HL-60 (cell line): Measurements from ENCODE around the gene CERS6.

Source experiments
- DNase-seq, 2 experiments: peaks; one replicate each; pipeline ENCODE4 v3.0.0-alpha.2; 2010 to 2020; ENCODE audit warnings: low read depth in 1 of 2, low spot score in 1 of 2
- H3K27ac ChIP-seq: fragments of 250-450 bp; sonication (Bioruptor Pico); replicated peaks from 2 replicates; pipeline ENCODE4 v1.5.1; 2020; ENCODE audit warnings: mild to moderate bottlenecking, moderate library complexity
- H3K27me3 ChIP-seq: fragments of 250-450 bp; sonication (Bioruptor Pico); 2 replicates; pipeline ENCODE4 v1.5.1; 2021; ENCODE audit warnings: mild to moderate bottlenecking, moderate library complexity; ENCODE audit not compliant: insufficient read depth, poor library complexity, severe bottlenecking
- H3K4me3 ChIP-seq: replicated peaks from 2 replicates; pipeline ENCODE4 v1.5.1; 2011; ENCODE audit warnings: mild to moderate bottlenecking, control low read depth, low read length; ENCODE audit not compliant: insufficient read depth
- CTCF ChIP-seq: IDR thresholded peaks from one replicate; pipeline ENCODE4 v1.5.1; 2011; ENCODE audit warnings: low read length, control low read depth, inconsistent platforms; ENCODE audit not compliant: insufficient read depth
- GABPA ChIP-seq: IDR thresholded peaks from 2 replicates; pipeline ENCODE4 v1.6.1; 2012; ENCODE audit warnings: low read depth
- POLR2AphosphoS5 ChIP-seq: IDR thresholded peaks from 2 replicates; pipeline ENCODE4 v1.6.1; 2012; ENCODE audit warnings: low read depth
- REST ChIP-seq: IDR thresholded peaks from 2 replicates; pipeline ENCODE4 v1.6.1; 2012; ENCODE audit warnings: low read depth; ENCODE audit not compliant: insufficient replicate concordance
- SPI1 ChIP-seq: IDR thresholded peaks from 2 replicates; pipeline ENCODE4 v1.6.1; 2012; ENCODE audit warnings: low read depth, mild to moderate bottlenecking, borderline replicate concordance

The CERS6 gene

GRCh38 chr2:168427451-168427850 is 28.6 kb upstream of the CERS6 start:
- no peak for TF ChIP-seq GABPA
- TF ChIP-seq POLR2AphosphoS5: no peak
- TF ChIP-seq REST: no peak
- TF ChIP-seq SPI1: no peak
- Histone ChIP-seq H3K27ac (no peak overlapping the region), H3K4me3 (no peak overlapping the region), H3K27me3 (no peaks in the 10 kb centered on the region)
- DNase-seq: no peak

GRCh38 chr2:168428431-168428830 is 27.6 kb upstream of the CERS6 start:
- no peak for DNase-seq
- Histone ChIP-seq H3K27ac (no peak overlapping the region), H3K4me3 (no peak overlapping the region), H3K27me3 (no peaks in the 10 kb centered on the region)
- no peak for TF ChIP-seq CTCF
- no peak for TF ChIP-seq GABPA
- no peak for TF ChIP-seq REST
- TF ChIP-seq POLR2AphosphoS5: no peak
- TF ChIP-seq SPI1: no peak

GRCh38 chr2:168429988-168430387 is 26.1 kb upstream of the CERS6 start:
- H3K4me3 ChIP-seq: no peak overlapping the region
- H3K27ac ChIP-seq: no peak overlapping the region
- no peaks in the 10 kb centered on the region for H3K27me3 ChIP-seq
- TF ChIP-seq CTCF (no peak), POLR2AphosphoS5 (no peak), GABPA (no peak), SPI1 (no peak), REST (no peak)
- DNase-seq: no peak

GRCh38 chr2:168430431-168430830 is 25.6 kb upstream of the CERS6 start:
- Histone ChIP-seq H3K4me3 (no peak overlapping the region), H3K27me3 (no peaks in the 10 kb centered on the region), H3K27ac (no peak overlapping the region)
- TF ChIP-seq REST: no peak
- no peak for TF ChIP-seq POLR2AphosphoS5
- TF ChIP-seq CTCF: no peak
- TF ChIP-seq GABPA: no peak
- no peak for TF ChIP-seq SPI1
- no peak for DNase-seq
